NCI-H2227 treated with DMSO at 0.1 percent for 48 hours (cell line): ENCODE results near the gene CD80.

Source experiments
- DNase-seq: peaks from one replicate; lab custom pipeline; 2025; lab: John Stamatoyannopoulos, UW

CD80 gene

GRCh38 chr3:119494597-119494996 lies 64.8 kb downstream of the CD80 start:
- no peak for DNase-seq

- DNase-seq = no peak
Measured at GRCh38 chr3:119492810-119493209, 66.6 kb downstream of the CD80 start.

GRCh38 chr3:119492128-119492527 lies 67.3 kb downstream of the CD80 start:
- DNase-seq = no peak

GRCh38 chr3:119490153-119490552 lies 69.3 kb downstream of the CD80 start:
- DNase-seq = no peak

GRCh38 chr3:119485563-119485962 lies 73.9 kb downstream of the CD80 start:
- DNase-seq = no peak

DNA sequence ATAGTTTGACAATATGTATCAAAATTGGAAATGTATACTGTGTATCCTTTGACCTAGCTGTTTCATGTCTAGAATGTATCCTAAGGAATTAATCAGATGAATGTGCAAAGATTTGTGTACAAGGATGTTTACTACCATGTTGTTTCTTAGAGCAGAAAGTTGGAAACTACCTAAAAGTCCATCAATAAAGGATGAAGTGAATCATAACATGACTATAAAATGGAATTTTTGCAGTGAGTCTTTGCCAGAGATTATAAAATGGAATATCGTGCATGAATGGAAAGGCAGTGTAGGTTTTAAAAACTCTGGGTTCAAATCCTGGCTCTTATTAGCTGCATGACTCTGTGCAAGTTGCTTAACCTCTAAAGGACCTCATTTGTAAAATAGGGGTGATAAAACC lies 76.3 kb downstream of the CD80 start:
- DNase-seq = no peak

GRCh38 chr3:119481079-119481478 lies 78.3 kb downstream of the CD80 start:
- no peak for DNase-seq
